CD4-positive, alpha-beta T cell treated with Interleukin-21 for 1 hour (primary cell): ENCODE results near the gene VEGFB.

Experiments used
- DNase-seq: peaks from one replicate; pipeline ENCODE4 v3.0.0-alpha.2; 2020

VEGFB gene

DNA sequence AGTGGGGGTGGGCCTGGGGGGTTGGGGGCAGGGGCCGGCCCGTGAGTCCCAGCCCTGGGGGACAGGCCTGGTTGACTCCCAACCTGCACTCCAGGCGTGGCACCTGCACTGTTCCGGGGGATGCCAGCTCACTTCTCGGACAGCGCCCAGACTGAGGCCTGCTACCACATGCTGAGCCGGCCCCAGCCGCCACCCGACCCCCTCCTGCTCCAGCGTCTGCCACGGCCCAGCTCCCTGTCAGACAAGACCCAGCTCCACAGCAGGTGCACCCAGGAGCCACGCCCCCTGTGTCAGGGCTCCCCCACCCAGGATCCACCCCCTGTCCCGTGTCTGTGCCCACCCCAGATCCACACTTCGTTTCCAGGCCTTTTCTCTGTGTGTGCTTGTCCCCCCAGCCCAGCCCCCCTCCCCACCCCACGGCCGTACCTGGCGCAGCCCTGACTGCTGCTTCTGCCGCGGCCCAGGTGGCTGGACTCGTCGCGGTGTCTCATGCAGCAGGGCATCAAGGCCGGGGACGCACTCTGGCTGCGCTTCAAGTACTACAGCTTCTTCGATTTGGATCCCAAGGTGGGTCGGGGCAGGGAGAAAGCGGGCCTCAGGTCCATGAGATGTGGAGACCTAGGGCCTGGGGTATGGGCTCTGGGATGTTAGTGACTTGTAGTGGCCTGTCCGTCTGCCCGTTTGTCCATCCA is 23.1 kb upstream of the VEGFB start:
- no peak for DNase-seq

GRCh38 chr11:64216879-64217278 is 17.5 kb upstream of the VEGFB start:
- no peak for DNase-seq

DNA sequence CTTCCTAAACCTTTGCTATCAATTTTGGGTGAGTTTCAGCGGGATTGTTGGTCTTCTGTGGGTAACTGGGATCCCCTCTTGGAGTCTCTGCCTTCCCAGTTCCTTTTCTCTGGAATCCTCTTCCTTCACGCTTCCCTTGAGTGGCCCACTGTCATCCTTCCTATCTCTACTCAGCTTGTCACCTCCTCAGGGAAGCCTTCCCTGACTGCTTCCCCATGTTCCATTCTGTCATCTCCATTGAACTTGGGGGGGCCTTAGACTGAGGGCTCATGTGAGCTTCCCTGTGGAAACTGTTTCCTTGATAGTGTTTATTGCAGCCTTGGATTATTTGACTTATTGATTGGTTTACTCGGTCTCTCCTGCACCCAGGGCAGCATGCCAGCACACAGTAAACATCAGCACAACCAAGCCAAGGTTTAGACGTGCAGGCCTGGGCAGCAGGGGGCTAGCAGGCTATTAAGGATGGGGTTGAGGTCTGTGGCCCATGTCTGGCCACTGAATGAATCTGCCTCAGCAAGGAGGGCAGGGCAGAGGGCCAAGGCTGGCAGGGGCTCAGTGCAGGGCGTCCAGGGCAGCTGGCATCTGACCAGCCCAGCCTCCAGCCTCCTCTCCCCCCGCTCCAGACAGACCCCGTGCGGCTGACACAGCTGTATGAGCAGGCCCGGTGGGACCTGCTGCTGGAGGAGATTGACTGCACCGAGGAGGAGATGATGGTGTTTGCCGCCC is 15.6 kb upstream of the VEGFB start:
- no peak for DNase-seq

- no peak for DNase-seq
These were observed 15.1 kb upstream of the VEGFB start for GRCh38 chr11:64219354-64219684.

DNA sequence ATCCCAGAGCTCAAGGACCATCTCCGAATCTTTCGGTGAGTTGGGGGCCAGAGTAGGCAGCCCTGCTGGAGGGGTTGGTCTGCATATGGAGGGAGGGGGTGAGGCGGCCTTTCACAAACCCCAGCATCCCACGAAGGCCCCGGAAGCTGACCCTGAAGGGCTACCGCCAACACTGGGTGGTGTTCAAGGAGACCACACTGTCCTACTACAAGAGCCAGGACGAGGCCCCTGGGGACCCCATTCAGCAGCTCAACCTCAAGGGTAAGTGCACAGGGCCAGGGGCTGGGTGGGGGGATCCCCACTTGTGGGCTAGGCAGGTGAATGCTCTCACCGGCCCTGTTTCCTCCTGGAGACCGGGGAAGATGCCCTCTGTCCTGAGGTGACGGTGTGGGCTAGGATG is 14.6 kb upstream of the VEGFB start:
- DNase-seq: no peak

DNA sequence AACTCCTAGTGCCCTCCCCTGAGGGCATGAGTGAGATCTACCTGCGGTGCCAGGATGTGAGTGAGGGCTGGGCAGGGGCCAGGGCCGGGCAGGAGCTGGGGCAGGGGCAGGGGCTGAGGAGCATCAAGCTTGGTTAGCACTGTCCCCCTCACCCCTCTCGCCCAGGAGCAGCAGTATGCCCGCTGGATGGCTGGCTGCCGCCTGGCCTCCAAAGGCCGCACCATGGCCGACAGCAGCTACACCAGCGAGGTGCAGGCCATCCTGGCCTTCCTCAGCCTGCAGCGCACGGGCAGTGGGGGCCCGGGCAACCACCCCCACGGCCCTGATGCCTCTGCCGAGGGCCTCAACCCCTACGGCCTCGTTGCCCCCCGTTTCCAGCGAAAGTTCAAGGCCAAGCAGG is 14.1 kb upstream of the VEGFB start:
- no peak for DNase-seq

GRCh38 chr11:64220798-64221197 is 13.6 kb upstream of the VEGFB start:
- no peak for DNase-seq

- DNase-seq: no peak
These were observed 11.8 kb upstream of the VEGFB start for GRCh38 chr11:64222651-64223000.

DNA sequence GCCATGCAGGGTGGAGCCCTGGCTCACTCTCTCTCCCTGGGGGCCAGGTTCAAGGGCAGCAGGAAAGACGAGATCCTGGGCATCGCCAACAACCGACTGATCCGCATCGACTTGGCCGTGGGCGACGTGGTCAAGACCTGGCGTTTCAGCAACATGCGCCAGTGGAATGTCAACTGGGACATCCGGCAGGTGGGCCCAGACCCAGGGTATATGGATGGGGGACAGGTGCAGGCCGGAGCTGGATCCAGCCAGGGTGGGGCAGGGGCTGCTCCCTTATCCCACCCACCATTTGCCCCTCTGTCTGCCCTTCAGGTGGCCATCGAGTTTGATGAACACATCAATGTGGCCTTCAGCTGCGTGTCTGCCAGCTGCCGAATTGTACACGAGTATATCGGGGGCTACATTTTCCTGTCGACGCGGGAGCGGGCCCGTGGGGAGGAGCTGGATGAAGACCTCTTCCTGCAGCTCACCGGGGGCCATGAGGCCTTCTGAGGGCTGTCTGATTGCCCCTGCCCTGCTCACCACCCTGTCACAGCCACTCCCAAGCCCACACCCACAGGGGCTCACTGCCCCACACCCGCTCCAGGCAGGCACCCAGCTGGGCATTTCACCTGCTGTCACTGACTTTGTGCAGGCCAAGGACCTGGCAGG is 11.3 kb upstream of the VEGFB start:
- no peak for DNase-seq

DNA sequence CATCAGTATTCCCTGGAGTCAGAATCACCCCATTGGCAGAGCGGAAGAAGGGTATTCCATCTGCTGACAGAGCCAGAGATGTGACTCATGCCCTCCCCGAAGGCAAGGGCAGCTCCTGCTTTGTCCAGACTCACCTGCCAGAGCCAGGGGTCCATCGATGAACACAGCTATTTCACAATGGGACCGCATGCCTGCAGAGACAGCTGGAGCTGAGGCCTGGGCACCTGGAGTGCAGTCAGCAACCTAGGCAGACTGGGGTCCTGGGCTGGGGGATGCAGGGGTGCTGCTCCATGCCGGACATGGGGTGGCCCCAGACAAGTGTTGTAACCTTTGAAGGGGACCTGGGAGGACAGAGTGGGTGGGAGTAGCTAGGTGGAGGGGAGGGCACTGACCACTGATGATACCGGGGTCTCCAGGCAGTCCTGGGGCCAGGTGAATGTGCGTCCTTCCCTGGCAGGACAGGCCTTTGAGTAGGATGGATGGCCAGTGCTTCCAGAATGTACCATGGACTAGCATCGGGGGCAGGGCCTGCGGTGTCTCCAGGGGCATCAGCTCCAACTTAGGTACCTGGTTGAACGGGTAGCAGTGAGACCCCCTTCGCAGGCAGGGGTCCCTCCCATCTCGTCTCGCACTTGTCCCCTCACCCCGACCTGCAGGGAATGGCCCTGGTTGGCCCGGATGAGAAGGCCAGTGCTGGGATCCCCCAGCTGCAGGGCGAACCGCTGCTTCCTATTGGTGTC is 10.1 kb upstream of the VEGFB start:
- no peak for DNase-seq

DNA sequence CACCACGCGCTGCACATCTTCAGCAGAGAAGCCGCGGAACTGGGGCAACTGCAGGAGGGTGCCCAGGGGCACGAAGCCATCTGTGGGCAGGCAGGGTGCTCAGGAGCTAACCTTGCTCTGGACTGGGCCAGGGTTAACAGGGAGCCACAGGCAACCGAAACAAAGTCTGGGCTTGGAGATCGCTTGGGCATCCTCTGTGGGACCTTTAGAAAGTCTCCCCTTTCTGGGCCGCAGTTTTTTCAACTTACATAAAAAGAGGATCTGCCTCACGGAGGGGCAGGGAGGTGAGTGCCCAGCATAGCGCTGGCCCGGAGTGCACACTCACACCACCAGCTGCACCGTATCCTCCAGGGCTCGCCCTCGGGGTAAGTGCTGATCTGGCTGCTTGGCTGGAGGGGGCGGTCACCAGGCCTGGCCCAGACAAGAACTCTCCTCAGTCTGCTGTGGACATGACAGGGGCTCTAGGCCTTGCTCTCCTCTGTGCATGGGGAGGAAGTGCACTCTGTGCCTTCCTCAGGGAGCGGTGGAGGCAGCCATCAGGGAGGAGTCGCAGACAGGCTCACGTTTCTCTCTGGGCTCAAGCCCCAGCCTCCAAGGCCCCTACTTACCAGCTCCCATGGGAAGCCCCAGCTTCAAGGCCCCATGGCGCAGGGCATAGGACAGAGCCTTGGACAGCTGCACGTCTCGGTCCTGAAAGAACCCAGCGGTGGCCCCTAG is 9.3 kb upstream of the VEGFB start:
- no peak for DNase-seq

DNA sequence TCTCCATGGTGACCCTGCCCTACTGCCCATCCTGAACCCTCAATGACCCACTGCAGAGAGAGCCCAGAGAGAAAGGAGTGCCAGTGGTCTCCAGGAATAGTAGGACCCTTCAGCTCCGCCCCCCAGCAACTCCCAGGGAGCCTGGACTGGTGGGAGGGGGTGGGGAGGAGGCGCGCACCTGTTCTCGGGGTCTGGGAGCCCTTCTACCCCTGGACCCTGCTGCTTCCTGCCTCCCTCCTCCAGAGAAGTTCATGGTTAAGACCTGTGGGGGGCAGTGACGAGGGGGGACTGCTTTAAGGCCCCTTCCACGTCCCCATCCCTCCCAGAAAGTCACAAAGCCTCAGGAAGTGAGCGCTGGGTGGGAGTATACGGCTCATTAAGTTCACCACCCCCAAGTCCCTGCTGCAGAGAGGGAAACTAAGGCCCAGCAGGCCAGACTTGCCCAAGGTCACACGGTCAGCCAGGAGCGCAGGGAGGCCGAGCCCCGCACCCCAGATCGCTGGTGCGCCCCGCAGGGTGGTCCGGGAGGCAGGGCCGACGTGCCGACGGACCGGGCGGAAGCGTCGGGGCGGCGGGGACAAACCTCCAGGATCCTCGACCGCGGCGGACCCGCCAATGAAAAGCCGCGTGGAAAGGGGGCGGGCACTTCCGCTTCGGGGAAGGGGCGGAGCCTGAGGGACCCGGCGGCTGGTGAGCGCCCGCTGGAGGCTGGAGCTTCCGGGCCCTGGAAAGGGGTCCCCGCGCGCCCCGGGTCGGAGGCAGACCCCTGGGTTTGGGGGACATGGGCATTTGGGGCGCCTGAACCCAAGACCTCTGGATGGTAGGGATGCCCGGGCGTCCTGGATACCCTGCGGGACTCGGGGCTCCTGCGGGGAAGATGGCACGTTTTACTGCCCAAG is 8.5 kb upstream of the VEGFB start, which contains the start of the genes NUDT22 and TRPT1:
NUDT22 (plus strand) TSS at position 667 of the 899 bp plus-strand sequence. CDS start 379 bp downstream, outside the sequence.
TRPT1 (minus strand) TSS at position 579 of the 899 bp plus-strand sequence; CDS start at position 253, 326 bp downstream.
- DNase-seq: peak; percentile 89

- DNase-seq: peak; percentile 75
These were observed 7.8 kb upstream of the VEGFB start for GRCh38 chr11:64226507-64227051.

DNA sequence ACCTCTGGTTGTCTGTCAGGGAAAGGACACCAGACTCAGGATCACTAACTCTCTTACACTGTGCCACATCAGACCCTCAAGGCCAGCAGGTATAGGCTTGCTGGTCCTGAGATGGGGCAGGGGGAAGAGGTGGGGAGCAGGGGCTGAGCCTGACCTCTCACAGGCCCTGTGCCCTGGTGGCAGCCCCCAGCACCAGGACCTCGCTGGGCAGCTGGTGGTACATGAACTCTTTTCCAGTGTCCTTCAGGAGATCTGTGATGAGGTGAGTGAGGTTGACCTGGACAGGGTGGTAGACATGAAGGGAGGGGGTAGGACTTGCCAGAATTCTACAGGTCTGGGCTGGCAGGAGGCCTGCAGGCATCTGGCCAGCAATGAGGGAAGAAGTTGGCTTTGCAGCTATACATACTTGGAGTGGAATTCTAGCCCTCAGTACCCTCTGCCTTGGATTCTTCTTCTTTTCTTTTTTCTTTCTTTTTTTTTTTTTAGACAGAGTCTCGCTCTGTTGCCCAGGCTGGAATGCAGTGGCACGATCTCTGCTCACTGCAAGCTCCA is 6.9 kb upstream of the VEGFB start:
- DNase-seq: no peak

GRCh38 chr11:64229090-64229743 is 5.2 kb upstream of the VEGFB start:
- DNase-seq: no peak

GRCh38 chr11:64229744-64230170 is 4.6 kb upstream of the VEGFB start:
- DNase-seq: no peak

- DNase-seq: peak; percentile 92
These were observed 4.0 kb upstream of the VEGFB start, which contains the start of gene DNAJC4 for GRCh38 chr11:64230171-64230984. TSS of gene DNAJC4 (plus strand) at chr11:64230548. CDS start at chr11:64230855, 307 bp downstream.

- no peak for DNase-seq
These were observed 3.4 kb upstream of the VEGFB start for GRCh38 chr11:64230985-64231365.

DNA sequence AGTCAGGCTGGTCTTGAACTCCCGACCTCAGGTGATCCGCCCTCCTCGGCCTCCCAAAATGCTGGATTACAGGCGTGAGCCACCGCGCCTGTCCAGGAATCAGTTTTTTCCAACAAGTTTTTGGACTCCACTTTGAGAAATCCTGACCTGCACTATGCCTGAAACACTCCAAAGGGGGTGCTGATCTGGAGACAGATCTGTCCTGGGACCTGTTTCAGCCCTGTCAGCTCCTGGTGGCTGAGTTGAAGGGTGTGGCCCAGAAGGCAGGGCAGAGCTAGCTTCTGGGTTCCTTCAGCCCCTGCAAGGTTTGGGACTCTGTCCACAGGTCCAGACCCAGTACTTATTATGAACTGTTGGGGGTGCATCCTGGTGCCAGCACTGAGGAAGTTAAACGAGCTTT is 2.8 kb upstream of the VEGFB start:
- DNase-seq: no peak
